GM12891 (cell line): Measurements from ENCODE around the gene BICRAL.
"Not testable (repeated sequence)": the region's sequence is repeated elsewhere in the genome, so short reads cannot be mapped to it uniquely, and the experiment has no call there.

Experiments used
- POLR2A ChIP-seq: IDR thresholded peaks from 2 replicates; pipeline ENCODE4 v1.6.1; 2011; ENCODE audit warnings: low read depth, low read length, control low read depth
- POLR2AphosphoS5 ChIP-seq: IDR thresholded peaks from 2 replicates; pipeline ENCODE4 v1.6.1; 2011; ENCODE audit warnings: low read depth, low read length, control low read depth
- POU2F2 ChIP-seq: IDR thresholded peaks from 2 replicates; pipeline ENCODE4 v1.6.1; 2011; ENCODE audit warnings: low read depth, mild to moderate bottlenecking, control low read depth, low read length, moderate library complexity
- SPI1 ChIP-seq: IDR thresholded peaks from 2 replicates; pipeline ENCODE4 v1.6.1; 2011; ENCODE audit warnings: low read depth, low read length, control low read depth
- TAF1 ChIP-seq: IDR thresholded peaks from 2 replicates; pipeline ENCODE4 v1.6.1; 2011; ENCODE audit warnings: low read depth, low read length, control low read depth

GRCh38 chr6:42880871-42881270 lies 99.0 kb downstream of the BICRAL start:
- not testable (repeated sequence) for TF ChIP-seq POU2F2, POLR2AphosphoS5, TAF1, POLR2A, SPI1
